GM23338 (cell line): ENCODE measurements around the gene PSMD11. TPM values are rescaled to one million over a fixed set of nuclear protein-coding genes. Genes with fewer than 3 reads are reported as not detected.

Experiments
- ATAC-seq: fragments of 200-7000 bp; cut with Tn5 transposase; 3 replicates; pipeline ENCODE4 v1.9.1; 2020
- DNase-seq: peaks from one replicate; pipeline ENCODE4 v3.0.0-alpha.2; 2015; ENCODE audit warnings: low spot score
- H2AFZ ChIP-seq: fragments of 200-600 bp; sonication (generic); 2 replicates; pipeline ENCODE4 v1.8.0; 2016; ENCODE audit warnings: antibody characterized with exemption, mild to moderate bottlenecking, moderate library complexity
- H3F3A ChIP-seq: fragments of 200-600 bp; sonication (generic); replicated peaks from 2 replicates; pipeline ENCODE4 v1.8.0; 2017; ENCODE audit warnings: antibody characterized with exemption, mixed run types, low read depth
- H3K27ac ChIP-seq: fragments of 200-600 bp; sonication (generic); 2 replicates; pipeline ENCODE4 v1.6.1; 2016; ENCODE audit warnings: low read depth
- H3K27me3 ChIP-seq: fragments of 200-600 bp; sonication (generic); 2 replicates; pipeline ENCODE4 v1.8.0; 2016; ENCODE audit warnings: mild to moderate bottlenecking, mixed run types, moderate library complexity; ENCODE audit not compliant: insufficient read depth
- H3K36me3 ChIP-seq: fragments of 200-600 bp; sonication (generic); 2 replicates; pipeline ENCODE4 v1.8.0; 2016; ENCODE audit warnings: mild to moderate bottlenecking; ENCODE audit not compliant: insufficient read depth
- H3K4me1 ChIP-seq: fragments of 200-600 bp; sonication (generic); 2 replicates; pipeline ENCODE4 v1.8.0; 2016; ENCODE audit warnings: mild to moderate bottlenecking, moderate library complexity; ENCODE audit not compliant: insufficient read depth
- H3K4me2 ChIP-seq: fragments of 200-600 bp; sonication (generic); 2 replicates; pipeline ENCODE4 v1.7.1; 2017; ENCODE audit warnings: mixed run types
- H3K4me3 ChIP-seq: fragments of 200-600 bp; sonication (generic); 2 replicates; pipeline ENCODE4 v1.6.1; 2016; ENCODE audit warnings: mixed run types
- H3K79me2 ChIP-seq: fragments of 200-600 bp; sonication (generic); replicated peaks from 2 replicates; pipeline ENCODE4 v1.8.0; 2017; ENCODE audit warnings: mild to moderate bottlenecking; ENCODE audit not compliant: insufficient read depth
- H3K9me2 ChIP-seq: fragments of 200-600 bp; sonication (generic); 2 replicates; pipeline ENCODE4 v1.8.0; 2017; ENCODE audit not compliant: insufficient read depth
- H4K20me1 ChIP-seq: fragments of 200-600 bp; sonication (generic); replicated peaks from 2 replicates; pipeline ENCODE4 v1.8.0; 2017; ENCODE audit warnings: mild to moderate bottlenecking; ENCODE audit not compliant: insufficient read depth
- H3K27ac Mint-ChIP-seq: 2 replicates; pipeline ENCODE4 v1.8.0; 2020; ENCODE audit warnings: inconsistent platforms, mild to moderate bottlenecking, moderate library complexity, mixed read lengths
- H3K27me3 Mint-ChIP-seq: 3 replicates; pipeline ENCODE4 v1.8.0; 2022; ENCODE audit warnings: low read depth, mild to moderate bottlenecking, moderate library complexity, mixed read lengths, inconsistent platforms; ENCODE audit not compliant: insufficient read depth, poor library complexity
- H3K36me3 Mint-ChIP-seq: 3 replicates; pipeline ENCODE4 v1.8.0; 2021; ENCODE audit warnings: low read depth, mild to moderate bottlenecking, inconsistent platforms, moderate library complexity, mixed read lengths
- H3K4me1 Mint-ChIP-seq: 3 replicates; pipeline ENCODE4 v1.8.0; 2020; ENCODE audit warnings: mild to moderate bottlenecking, inconsistent platforms, mixed read lengths
- H3K4me3 Mint-ChIP-seq: 3 replicates; pipeline ENCODE4 v1.8.0; 2021; ENCODE audit warnings: moderate library complexity, mild to moderate bottlenecking, inconsistent platforms, mixed read lengths
- H3K9me3 Mint-ChIP-seq: 3 replicates; pipeline ENCODE4 v1.8.0; 2020; ENCODE audit warnings: moderate library complexity, mild to moderate bottlenecking, inconsistent platforms, mixed read lengths
- CREB1 ChIP-seq: fragments of 250-450 bp; sonication (Bioruptor Pico); IDR thresholded peaks from 2 replicates; pipeline ENCODE4 v1.5.0; 2020; ENCODE audit warnings: low read depth, mild to moderate bottlenecking, moderate library complexity
- CTCF ChIP-seq, 2 experiments: fragments of 200-600 bp in 1 of 2; sonication (generic) in 1 of 2; conservative IDR thresholded peaks; 2 replicates each; pipeline versions ENCODE4 v1.5.1 to v1.6.1; 2016 to 2017; ENCODE audit warnings: antibody characterized with exemption in 2 of 2, low read depth in 2 of 2, mild to moderate bottlenecking in 2 of 2, moderate library complexity in 1 of 2
- ETS1 ChIP-seq: IDR thresholded peaks from 2 replicates; pipeline ENCODE4 v1.6.1; 2016; ENCODE audit warnings: antibody characterized with exemption
- EZH2 ChIP-seq: fragments of 200-600 bp; sonication (generic); IDR thresholded peaks from one replicate; pipeline ENCODE4 v1.8.0; 2017; ENCODE audit warnings: antibody characterized with exemption, mild to moderate bottlenecking, low read depth; ENCODE audit not compliant: unreplicated experiment
- EZH2phosphoT487 ChIP-seq: fragments of 200-600 bp; sonication (generic); IDR thresholded peaks from one replicate; pipeline ENCODE4 v1.8.1; 2018; ENCODE audit warnings: antibody characterized with exemption; ENCODE audit not compliant: unreplicated experiment
- POLR2AphosphoS5 ChIP-seq: IDR thresholded peaks from 2 replicates; pipeline ENCODE4 v1.6.1; 2016; ENCODE audit warnings: antibody characterized with exemption, low read depth
- STAT1 ChIP-seq: IDR thresholded peaks from one replicate; pipeline ENCODE4 v1.6.1; 2016; ENCODE audit warnings: antibody characterized with exemption; ENCODE audit not compliant: unreplicated experiment
- ZNF114 ChIP-seq: fragments of 250-450 bp; sonication (Bioruptor Pico); IDR thresholded peaks from 2 replicates; pipeline ENCODE4 v1.5.0; 2020; ENCODE audit warnings: mild to moderate bottlenecking, moderate library complexity
- ZNF462 ChIP-seq: fragments of 250-450 bp; sonication (Bioruptor Pico); IDR thresholded peaks from 2 replicates; pipeline ENCODE4 v1.5.0; 2020; ENCODE audit warnings: mild to moderate bottlenecking, moderate library complexity
- polyA plus RNA-seq: library from polyadenylated mRNA; unstranded; fragments of >200 nt; fragmentation: Nextera tagmentation; extraction: Ambion mirVana; gene quantifications from 2 replicates; pipeline ENCODE4 v1.2.1, GENCODE V29; 2016
- total RNA-seq: library from RNA; depleted of rRNA; stranded (reverse); fragments of >200 nt; shearing (Covaris generic); gene quantifications from 2 replicates; pipeline ENCODE4 v1.2.3, GENCODE V29; 2014

PSMD11 gene
- total and polyA plus RNA-seq, 2 experiments from 2014 or later, result 180 to 360 TPM

GRCh38 chr17:32491371-32492263 is 47.3 kb downstream of the PSMD11 start (continued):
- TF ChIP-seq ZNF462 (CRISPR knock-in tag), result no peak
- no peak for TF ChIP-seq STAT1
- TF ChIP-seq CTCF (conservative IDR thresholded peaks at IDR 0.05; ENCODE audit: low read depth in 2 of 2), result no peak

GRCh38 chr17:32492264-32492589 is 47.9 kb downstream of the PSMD11 start:
- Mint-ChIP-seq H3K27ac (no peak overlapping the region), H3K9me3 (peaks cover 3% of the 10 kb centered on the region; the same call in 2 of the 3 replicates), H3K27me3 (peaks cover 16% of the 10 kb centered on the region), H3K4me1 (peaks cover 50% of the 10 kb centered on the region), H3K4me3 (no peak overlapping the region; the same call in 2 of the 3 replicates), H3K36me3 (peaks cover 34% of the 10 kb centered on the region)
- no peaks in the 10 kb centered on the region for H3K9me2 ChIP-seq
- DNase-seq (no peak), ATAC-seq (no peak)
- no peak overlapping the region for H3K4me3 ChIP-seq
- H3K27ac ChIP-seq, result 0 out of 2 replicates have a peak overlapping the region, but pooled peaks have one; percentile 55
- peaks cover 25% of the 10 kb centered on the region for H3K4me1 ChIP-seq
- peaks cover 17% of the 10 kb centered on the region for H4K20me1 ChIP-seq
- peaks cover 27% of the 10 kb centered on the region for H3K79me2 ChIP-seq
- no peak overlapping the region for H3K4me2 ChIP-seq
- H3K27me3 ChIP-seq, result no peaks in the 10 kb centered on the region
- H3K36me3 ChIP-seq, result no peaks in the 10 kb centered on the region; the same call in 1 of the 2 replicates
- H2AFZ ChIP-seq, result no peak overlapping the region
- TF ChIP-seq POLR2AphosphoS5 (no peak), EZH2 (no peak), CREB1 (CRISPR knock-in tag) (no peak), ZNF114 (no peak), EZH2phosphoT487 (no peak), ETS1 (no peak)
- peaks cover 8% of the 10 kb centered on the region; the same call in 1 of the 2 replicates for H3F3A ChIP-seq
